RWPE1 (cell line): ENCODE measurements around the gene RAB11A.

Experiments
- CTCF ChIA-PET: fragments of 350-600 bp; sonication (Branson Sonifier 250); formaldehyde crosslinking; extraction: SDS; loops from one replicate; lab custom pipeline; 2021; lab: Yijun Ruan, JAX
- POLR2A ChIA-PET: fragments of 400-600 bp; formaldehyde crosslinking; extraction: SDS; loops from one replicate; lab custom pipeline; 2020; ENCODE audit warnings: antibody characterized with exemption; ENCODE audit not compliant: low non-redundant PET; lab: Yijun Ruan, JAX
- DNase-seq: peaks from one replicate; pipeline ENCODE4 v3.0.0; 2012; ENCODE audit warnings: low spot score
- H3K27ac ChIP-seq: fragments of 450-650 bp; 2 replicates; pipeline ENCODE4 v1.5.1; 2017
- TF ChIP-seq, protein P1 (sequence below): fragments of 450-650 bp; conservative IDR thresholded peaks from 2 replicates; pipeline ENCODE4 v1.5.1; 2017; ENCODE audit warnings: low read depth, mild to moderate bottlenecking

The RAB11A gene

GRCh38 chr15:65841121-65841930, 28.0 kb upstream of the RAB11A start:
- TF ChIP-seq, protein P1, sequence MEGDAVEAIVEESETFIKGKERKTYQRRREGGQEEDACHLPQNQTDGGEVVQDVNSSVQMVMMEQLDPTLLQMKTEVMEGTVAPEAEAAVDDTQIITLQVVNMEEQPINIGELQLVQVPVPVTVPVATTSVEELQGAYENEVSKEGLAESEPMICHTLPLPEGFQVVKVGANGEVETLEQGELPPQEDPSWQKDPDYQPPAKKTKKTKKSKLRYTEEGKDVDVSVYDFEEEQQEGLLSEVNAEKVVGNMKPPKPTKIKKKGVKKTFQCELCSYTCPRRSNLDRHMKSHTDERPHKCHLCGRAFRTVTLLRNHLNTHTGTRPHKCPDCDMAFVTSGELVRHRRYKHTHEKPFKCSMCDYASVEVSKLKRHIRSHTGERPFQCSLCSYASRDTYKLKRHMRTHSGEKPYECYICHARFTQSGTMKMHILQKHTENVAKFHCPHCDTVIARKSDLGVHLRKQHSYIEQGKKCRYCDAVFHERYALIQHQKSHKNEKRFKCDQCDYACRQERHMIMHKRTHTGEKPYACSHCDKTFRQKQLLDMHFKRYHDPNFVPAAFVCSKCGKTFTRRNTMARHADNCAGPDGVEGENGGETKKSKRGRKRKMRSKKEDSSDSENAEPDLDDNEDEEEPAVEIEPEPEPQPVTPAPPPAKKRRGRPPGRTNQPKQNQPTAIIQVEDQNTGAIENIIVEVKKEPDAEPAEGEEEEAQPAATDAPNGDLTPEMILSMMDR, result no peak
- H3K27ac ChIP-seq, result no peak overlapping the region
- POLR2A ChIA-PET, result no interaction called here
- DNase-seq, result no peak
- CTCF ChIA-PET, result no interaction called here

GRCh38 chr15:65845826-65846519, 23.3 kb upstream of the RAB11A start:
- ChIA-PET POLR2A (interaction anchor here (0.6 kb wide), 1 partner anchor 8 kb away, joined by 3 read pairs; no protein-coding TSS in a partner anchor), CTCF (interaction anchor here (0.6 to 1.0 kb wide), 2 partner anchors 140 to 204 kb away, joined by 3 read pairs; no protein-coding TSS in a partner anchor)
- no peak overlapping the region for H3K27ac ChIP-seq
- DNase-seq, result no peak
- TF ChIP-seq, protein P1, result no peak

- ChIA-PET POLR2A (interaction anchor here (0.6 kb wide), 1 partner anchor 165 kb away, joined by 3 read pairs; no protein-coding TSS in a partner anchor), CTCF (interaction anchor here (0.7 kb wide), 2 partner anchors 14 to 152 kb away, joined by 3 to 7 read pairs; no protein-coding TSS in a partner anchor)
- no peak overlapping the region for H3K27ac ChIP-seq
- no peak for DNase-seq
- TF ChIP-seq, protein P1, result no peak
Measured at GRCh38 chr15:65847989-65848388, 21.3 kb upstream of the RAB11A start.

- TF ChIP-seq, protein P1, result no peak
- DNase-seq, result no peak
- ChIA-PET CTCF (no interaction called here), POLR2A (no interaction called here)
- H3K27ac ChIP-seq, result no peak overlapping the region
Measured at GRCh38 chr15:65851981-65852380, 17.3 kb upstream of the RAB11A start.

GRCh38 chr15:65856821-65857455, 12.4 kb upstream of the RAB11A start:
- TF ChIP-seq, protein P1, result peak; percentile 92
- no peak overlapping the region for H3K27ac ChIP-seq
- POLR2A ChIA-PET, result no interaction called here
- CTCF ChIA-PET, result interaction anchor here (0.5 to 1.1 kb wide), 8 partner anchors 14 to 436 kb away, joined by 3 to 6 read pairs (median 3); no protein-coding TSS in a partner anchor
- DNase-seq, result peak; percentile 51
